ENCODE data around the gene ANKRD55.

The ANKRD55 gene

DNA sequence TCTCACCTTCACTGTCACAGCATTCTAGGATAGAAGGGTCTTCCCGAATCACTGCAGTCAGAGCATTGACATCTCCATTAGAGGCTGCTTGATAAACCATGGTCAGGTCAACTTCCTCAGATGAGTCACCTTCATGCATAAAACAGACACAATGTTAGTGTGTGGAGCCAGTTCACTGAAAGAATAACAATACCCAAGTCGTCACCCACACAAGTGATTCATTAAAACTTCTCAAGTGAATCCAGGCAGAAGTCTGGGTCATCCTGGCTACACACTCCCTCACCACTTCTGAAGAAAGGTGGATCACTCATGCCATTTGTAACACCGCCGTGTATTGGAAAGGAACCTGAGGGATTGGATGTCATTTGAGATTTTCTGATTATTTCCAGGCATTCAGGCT is 49.6 kb downstream of the ANKRD55 start:
- DNase-seq: peak; percentile 23

DNA sequence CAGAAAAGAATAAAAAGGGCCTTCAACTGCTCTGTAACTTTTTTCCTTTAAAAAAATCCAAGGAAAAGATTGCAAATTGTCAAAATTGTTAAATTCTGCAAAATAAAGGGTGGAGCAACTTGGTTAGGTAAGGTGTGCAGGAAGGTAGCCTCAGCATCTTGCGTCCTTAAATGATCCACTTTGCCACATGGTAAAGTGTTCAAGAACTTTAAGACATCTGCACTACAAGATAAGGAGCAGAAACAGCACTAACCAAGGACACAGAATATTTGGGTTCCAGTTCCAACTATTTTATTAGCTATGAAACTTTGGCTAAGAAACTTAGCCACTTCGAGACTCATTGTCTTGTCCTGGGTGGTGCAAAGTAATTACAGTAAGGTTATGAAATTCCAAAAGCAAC is 53.7 kb downstream of the ANKRD55 start:
- no peak for DNase-seq
- in situ Hi-C loops (cut with MboI; ENCODE audit: low pct_unique_long_range_greater_than_20kb, low sequenced_read_pairs): no loop called here

More for the DNA sequence above, 49.6 kb downstream of the ANKRD55 start:
- in situ Hi-C loops (cut with MboI; ENCODE audit: low pct_unique_long_range_greater_than_20kb, low sequenced_read_pairs): no loop called here

- in situ Hi-C loops (cut with MboI; ENCODE audit: low pct_unique_long_range_greater_than_20kb, low sequenced_read_pairs): no loop called here
- DNase-seq: no peak
Observed at GRCh38 chr5:56178823-56179222, 54.3 kb downstream of the ANKRD55 start.

GRCh38 chr5:56176871-56177533 is 56.1 kb downstream of the ANKRD55 start:
- DNase-seq: no peak
- in situ Hi-C loops (cut with MboI; ENCODE audit: low pct_unique_long_range_greater_than_20kb, low sequenced_read_pairs): no loop called here

DNA sequence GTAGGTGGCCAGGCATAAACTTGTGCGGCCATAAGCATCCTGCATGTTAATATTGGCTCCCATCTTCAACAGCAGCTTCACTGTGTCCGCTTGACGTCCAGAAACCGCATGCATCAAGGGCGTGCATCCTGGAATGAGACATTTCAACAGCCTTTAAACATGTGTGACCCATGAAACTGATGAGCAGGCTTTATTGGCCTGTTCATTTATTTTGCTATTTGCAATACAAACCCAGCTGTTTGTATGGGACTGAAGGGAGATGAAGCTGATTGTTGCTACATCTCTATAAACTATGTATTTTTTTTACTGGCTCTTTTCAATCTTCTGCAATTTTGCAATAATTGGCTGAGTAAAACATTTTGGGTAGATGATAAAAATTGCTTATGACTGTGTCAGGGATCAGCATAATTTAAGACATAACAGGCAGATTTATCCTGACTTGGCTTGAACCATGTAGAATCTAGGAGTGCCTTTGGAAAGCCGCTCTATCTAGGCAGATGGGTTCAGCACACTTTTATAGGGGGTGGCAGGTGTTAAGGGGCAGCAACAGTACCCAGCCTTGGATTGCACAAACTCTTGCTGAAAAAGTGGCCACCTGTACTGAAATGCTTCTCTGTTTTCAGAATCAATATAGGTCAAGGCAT is 56.9 kb downstream of the ANKRD55 start:
- no peak for DNase-seq
- in situ Hi-C loops (cut with MboI; ENCODE audit: low pct_unique_long_range_greater_than_20kb, low sequenced_read_pairs): no loop called here

GRCh38 chr5:56175488-56175887 is 57.6 kb downstream of the ANKRD55 start:
- DNase-seq: no peak
- in situ Hi-C loops (cut with MboI; ENCODE audit: low pct_unique_long_range_greater_than_20kb, low sequenced_read_pairs): no loop called here

DNA sequence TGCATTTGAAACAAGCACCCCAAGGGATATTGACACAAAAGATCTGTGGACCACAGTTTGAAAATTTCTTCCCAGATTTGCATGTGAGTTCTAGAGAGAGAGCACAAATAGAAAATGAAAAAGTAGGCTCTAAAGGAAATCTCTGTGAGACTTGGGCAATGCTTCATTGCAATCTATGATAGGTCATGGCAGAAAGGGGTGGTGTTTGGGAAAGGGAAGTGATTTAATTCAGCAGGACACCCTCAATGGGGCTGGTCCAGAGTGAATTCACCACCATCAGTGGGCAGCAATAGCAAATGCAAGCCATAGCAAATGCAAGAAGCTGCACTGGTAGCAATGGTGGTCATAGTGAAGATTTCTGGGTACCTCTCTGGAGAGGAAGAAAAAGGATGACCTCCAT is 58.1 kb downstream of the ANKRD55 start:
- in situ Hi-C loops (cut with MboI; ENCODE audit: low pct_unique_long_range_greater_than_20kb, low sequenced_read_pairs): no loop called here

GRCh38 chr5:56172241-56172640 is 60.9 kb downstream of the ANKRD55 start:
- DNase-seq: no peak
- in situ Hi-C loops (cut with MboI; ENCODE audit: low pct_unique_long_range_greater_than_20kb, low sequenced_read_pairs): no loop called here

More for the DNA sequence above, 58.1 kb downstream of the ANKRD55 start:
- no peak for DNase-seq

DNA sequence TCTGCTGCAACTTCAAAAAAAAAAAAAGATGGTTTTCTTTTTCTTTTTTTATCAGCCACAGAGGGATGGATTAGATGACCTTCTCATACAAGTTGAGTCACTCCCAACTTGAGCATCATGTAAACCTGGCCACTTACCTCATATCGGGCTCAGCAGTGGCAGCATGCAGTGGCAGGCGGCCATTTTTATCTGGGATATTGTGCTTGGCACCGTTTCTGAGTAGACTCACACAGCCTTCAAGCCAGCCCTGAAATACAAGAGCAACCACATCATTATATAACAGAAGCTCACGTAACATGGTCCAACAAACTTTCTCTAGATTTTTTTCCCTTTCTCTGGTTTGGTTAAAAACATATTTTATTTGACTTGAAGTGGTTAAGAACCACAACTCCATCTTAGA is 62.6 kb downstream of the ANKRD55 start:
- DNase-seq: no peak
- in situ Hi-C loops (cut with MboI; ENCODE audit: low pct_unique_long_range_greater_than_20kb, low sequenced_read_pairs): no loop called here

DNA sequence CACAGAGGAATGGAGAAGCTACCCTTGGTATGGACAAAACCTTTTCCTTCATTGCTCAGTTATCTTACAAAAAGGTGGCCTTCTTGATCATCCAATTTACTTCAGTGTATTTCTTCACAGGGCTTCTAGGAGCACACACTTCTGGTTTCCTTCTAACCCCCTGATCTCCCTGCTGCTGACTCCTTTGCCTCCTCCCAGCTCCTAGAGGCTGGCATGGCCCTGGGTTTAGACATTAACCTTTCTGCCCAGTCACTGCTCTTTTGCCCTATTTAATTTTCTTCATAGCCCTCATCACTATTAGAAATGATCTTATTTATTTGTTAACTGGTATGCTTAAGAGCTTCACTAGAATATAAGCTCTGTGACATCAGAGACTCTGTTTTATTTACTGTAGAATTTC is 63.2 kb downstream of the ANKRD55 start:
- in situ Hi-C loops (cut with MboI; ENCODE audit: low pct_unique_long_range_greater_than_20kb, low sequenced_read_pairs): no loop called here
- DNase-seq: no peak

- in situ Hi-C loops (cut with MboI; ENCODE audit: low pct_unique_long_range_greater_than_20kb, low sequenced_read_pairs): no loop called here
- no peak for DNase-seq
Observed at GRCh38 chr5:56169281-56169680, 63.8 kb downstream of the ANKRD55 start.

DNA sequence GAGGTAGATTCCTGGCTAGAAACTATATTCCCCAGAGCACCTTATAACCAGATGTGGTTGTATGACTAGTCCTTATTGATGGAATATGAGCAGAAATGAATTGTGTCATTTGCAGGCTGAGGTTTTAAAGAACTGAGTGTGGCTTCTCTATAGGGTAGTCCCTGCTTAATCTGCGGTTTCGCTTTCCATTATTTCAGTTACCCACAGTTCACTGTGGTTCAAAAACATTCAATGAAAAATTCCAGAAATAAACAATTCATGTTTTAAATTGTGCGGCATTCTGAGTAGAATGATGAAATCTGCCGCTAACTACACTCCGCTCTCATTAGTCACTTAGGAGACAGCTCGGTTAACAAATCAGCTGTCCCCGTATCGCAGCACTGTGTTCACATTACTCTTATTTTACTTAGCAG is 65.1 kb downstream of the ANKRD55 start:
- in situ Hi-C loops (cut with MboI; ENCODE audit: low pct_unique_long_range_greater_than_20kb, low sequenced_read_pairs): no loop called here
- DNase-seq: no peak

DNA sequence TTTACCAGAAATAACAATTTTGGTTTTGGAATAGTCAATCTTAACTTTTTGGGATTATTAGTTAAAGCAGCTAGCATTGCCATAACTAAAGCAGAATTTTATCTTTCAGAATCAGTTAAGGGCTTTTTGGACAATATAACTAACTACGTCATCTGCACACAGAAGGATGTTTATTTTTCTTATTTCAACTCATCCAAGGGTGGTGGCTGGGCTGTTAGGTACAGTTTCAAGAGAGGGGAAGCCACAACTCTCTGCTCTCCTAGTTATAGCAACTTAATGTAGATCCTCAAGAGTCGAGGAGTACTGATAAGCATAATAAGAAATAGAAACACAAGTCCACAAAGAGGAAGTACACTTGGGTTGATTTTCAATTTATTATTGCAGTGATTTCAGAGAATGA is 65.6 kb downstream of the ANKRD55 start:
- no peak for DNase-seq
- in situ Hi-C loops (cut with MboI; ENCODE audit: low pct_unique_long_range_greater_than_20kb, low sequenced_read_pairs): no loop called here

DNA sequence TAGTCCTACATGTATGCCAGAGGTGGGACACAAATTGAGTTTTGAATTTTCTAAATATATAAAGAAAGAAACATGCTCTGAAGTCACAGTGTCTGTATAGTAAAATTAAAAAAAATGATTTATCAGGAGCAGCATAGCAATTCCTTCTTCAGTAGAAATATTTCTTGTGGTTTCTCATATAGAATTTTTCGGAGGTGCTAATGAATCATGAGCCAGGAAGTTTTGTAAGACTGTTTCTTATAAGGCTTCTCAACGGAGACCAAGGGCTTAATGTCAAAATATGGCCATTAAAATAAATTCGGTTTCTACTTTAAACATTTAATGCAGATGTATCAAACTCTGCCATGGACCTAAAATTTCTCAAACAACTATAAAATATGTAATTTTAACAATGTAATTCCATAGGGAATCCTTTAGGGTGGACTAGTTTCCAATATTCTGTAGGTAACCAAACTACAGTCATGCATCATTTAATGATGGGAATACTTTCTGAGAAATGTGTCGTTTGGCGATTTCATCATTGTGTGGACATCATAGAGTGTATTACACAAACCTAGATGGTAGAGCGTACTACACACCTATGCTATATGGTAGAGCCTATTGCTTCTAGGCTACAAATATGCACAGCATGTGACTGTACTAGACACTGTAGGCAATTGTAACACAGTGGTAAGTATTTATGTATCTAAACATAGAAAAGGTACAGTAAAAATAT is 66.3 kb downstream of the ANKRD55 start:
- no peak for DNase-seq
- in situ Hi-C loops (cut with MboI; ENCODE audit: low pct_unique_long_range_greater_than_20kb, low sequenced_read_pairs): no loop called here

DNA sequence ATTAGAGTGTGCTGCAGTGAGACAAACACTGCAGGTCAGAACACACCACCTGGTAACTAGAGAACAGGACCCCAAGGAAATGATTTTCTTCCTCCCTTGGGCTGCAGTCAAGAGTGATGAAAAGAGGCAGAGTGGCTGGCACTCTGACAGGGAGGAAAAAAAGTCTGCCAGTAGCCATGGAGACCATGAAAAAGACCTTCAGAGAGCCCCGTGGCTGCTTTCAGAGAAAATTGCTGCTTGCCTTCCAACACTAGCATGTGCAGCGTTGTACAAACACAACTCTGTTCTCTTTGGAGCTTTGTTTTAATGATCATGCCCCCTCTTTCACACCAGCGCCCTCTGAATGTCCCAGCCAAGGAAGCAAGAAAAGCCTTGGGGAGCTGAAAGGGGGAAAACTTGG is 68.8 kb downstream of the ANKRD55 start:
- DNase-seq: no peak
- in situ Hi-C loops (cut with MboI; ENCODE audit: low pct_unique_long_range_greater_than_20kb, low sequenced_read_pairs): no loop called here

DNA sequence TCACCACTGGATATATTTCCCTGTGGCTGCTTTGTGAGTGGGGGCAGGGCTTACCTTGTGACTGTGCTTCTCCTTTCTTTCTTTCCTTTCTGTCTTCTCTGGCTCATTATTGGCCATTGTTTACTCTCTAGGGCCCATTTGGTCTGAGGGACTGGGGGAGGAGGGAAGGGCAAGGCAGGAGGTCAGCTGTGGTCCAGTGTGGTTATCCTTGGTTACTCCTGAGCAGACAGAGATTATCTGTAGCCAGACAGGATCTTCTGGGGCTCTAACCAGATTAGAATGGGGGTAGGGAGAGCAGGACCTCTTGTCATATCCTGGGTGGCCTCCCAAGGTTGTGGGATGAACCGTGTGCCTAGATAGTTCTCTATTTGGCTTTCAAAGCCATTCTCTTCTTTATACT is 71.2 kb downstream of the ANKRD55 start:
- DNase-seq: no peak
- in situ Hi-C loops (cut with MboI; ENCODE audit: low pct_unique_long_range_greater_than_20kb, low sequenced_read_pairs): no loop called here

DNA sequence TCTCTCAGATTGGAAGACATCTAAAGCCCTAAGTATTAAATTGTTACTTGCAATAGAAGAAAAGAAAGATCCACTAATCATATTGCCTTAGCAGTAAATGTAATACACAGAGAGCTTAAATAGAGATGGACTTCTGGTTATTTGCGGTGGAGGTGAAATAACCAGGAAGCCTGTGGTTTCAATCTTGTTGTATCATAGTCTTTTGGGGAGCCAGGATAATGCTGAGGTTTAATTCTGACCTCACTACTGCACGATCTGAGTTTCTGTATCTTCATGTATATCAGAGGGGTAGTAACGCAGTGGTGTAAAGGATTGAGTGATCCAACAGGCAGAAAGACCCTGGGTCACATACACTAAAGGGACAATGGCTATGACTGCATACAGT is 71.7 kb downstream of the ANKRD55 start:
- in situ Hi-C loops (cut with MboI; ENCODE audit: low pct_unique_long_range_greater_than_20kb, low sequenced_read_pairs): no loop called here
- DNase-seq: no peak

DNA sequence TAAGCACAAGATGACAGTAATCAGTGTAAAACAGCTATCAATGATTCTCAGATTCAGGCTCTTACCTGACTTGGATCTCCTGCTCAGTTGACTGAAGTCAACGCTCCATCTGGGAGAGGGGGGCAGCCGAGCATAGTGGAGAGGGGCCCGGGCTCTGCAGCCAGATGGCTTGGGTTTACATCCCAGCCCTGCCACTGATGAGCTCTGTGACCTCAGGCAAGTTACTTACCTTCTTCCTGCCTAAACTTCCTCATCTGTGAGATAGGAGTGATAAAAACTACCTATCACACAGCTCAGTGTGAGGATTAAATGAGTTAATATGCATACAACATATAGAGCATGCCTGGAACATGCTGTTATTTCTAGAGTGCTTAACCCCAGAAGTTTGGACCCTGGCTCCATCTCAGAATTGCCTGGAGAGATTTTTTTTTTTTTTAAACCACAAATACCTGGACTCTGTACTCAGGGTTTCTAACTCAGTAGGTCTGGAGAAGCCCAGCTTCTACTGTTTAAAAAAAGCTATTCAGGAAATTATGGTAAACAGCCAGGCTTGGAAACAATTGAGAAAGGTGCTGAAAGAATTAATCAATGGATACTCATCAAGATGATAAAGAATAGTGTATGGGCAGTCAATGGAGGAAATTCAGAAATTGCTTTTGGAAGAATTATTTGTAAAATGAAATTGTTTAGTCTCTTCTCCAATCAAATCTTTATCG is 72.2 kb downstream of the ANKRD55 start:
- in situ Hi-C loops (cut with MboI; ENCODE audit: low pct_unique_long_range_greater_than_20kb, low sequenced_read_pairs): no loop called here
- DNase-seq: peak; percentile 48

GRCh38 chr5:56159521-56159947 is 73.6 kb downstream of the ANKRD55 start:
- DNase-seq: no peak
- in situ Hi-C loops (cut with MboI; ENCODE audit: low pct_unique_long_range_greater_than_20kb, low sequenced_read_pairs): no loop called here
